ENCODE measurements around the gene TEX26.
A peak's percentile ranks its signal among the peaks of the same experiment; 100 is the strongest.

The TEX26 gene

GRCh38 chr13:31001647-31002046 lies 69.2 kb downstream of the TEX26 start:
- Histone ChIP-seq H3K9ac (ENCODE audit: insufficient read length, low read depth) (no peak overlapping the region), H3K27me3 (ENCODE audit: insufficient read depth, insufficient read length) (no peaks in the 10 kb centered on the region), H3K9me3 (ENCODE audit: insufficient read depth, low read length) (no peaks in the 10 kb centered on the region), H3K36me3 (ENCODE audit: insufficient read depth, insufficient read length, low read length) (no peaks in the 10 kb centered on the region), H3K4me3 (ENCODE audit: insufficient read length, low read depth) (no peak overlapping the region), H3K4me1 (ENCODE audit: insufficient read depth, insufficient read length) (no peaks in the 10 kb centered on the region)
- DNase-seq (ENCODE audit: low read depth, low spot score), result no peak
- TF ChIP-seq ZNF274 (IDR thresholded peaks at IDR 0.05; ENCODE audit: low read depth, low read length) (no peak), SUZ12 (IDR thresholded peaks at IDR 0.05; ENCODE audit: extremely low read depth, insufficient read depth, insufficient read length) (no peak)

GRCh38 chr13:31005066-31005465 lies 72.6 kb downstream of the TEX26 start:
- H3K36me3 ChIP-seq (ENCODE audit: insufficient read depth, insufficient read length, low read length), result no peaks in the 10 kb centered on the region
- no peak overlapping the region for H3K4me3 ChIP-seq (ENCODE audit: insufficient read length, low read depth)
- no peak for DNase-seq (ENCODE audit: low read depth, low spot score)
- H3K4me1 ChIP-seq (ENCODE audit: insufficient read depth, insufficient read length), result no peaks in the 10 kb centered on the region
- no peaks in the 10 kb centered on the region for H3K27me3 ChIP-seq (ENCODE audit: insufficient read depth, insufficient read length)
- no peak overlapping the region for H3K9ac ChIP-seq (ENCODE audit: insufficient read length, low read depth)
- TF ChIP-seq YY1 (IDR thresholded peaks at IDR 0.05; ENCODE audit: insufficient read depth, insufficient read length), result no peak
- no peak for TF ChIP-seq SUZ12 (IDR thresholded peaks at IDR 0.05; ENCODE audit: extremely low read depth, insufficient read depth, insufficient read length)
- TF ChIP-seq ZNF274 (IDR thresholded peaks at IDR 0.05; ENCODE audit: low read depth, low read length), result no peak
- H3K9me3 ChIP-seq (ENCODE audit: insufficient read depth, low read length), result no peaks in the 10 kb centered on the region

- H3K4me1 ChIP-seq (ENCODE audit: insufficient read depth, insufficient read length), result no peaks in the 10 kb centered on the region
- H3K27me3 ChIP-seq (ENCODE audit: insufficient read depth, insufficient read length), result no peaks in the 10 kb centered on the region
- no peaks in the 10 kb centered on the region for H3K36me3 ChIP-seq (ENCODE audit: insufficient read depth, insufficient read length, low read length)
- no peak overlapping the region for H3K4me3 ChIP-seq (ENCODE audit: insufficient read length, low read depth)
- DNase-seq (ENCODE audit: low read depth, low spot score), result no peak
- H3K9me3 ChIP-seq (ENCODE audit: insufficient read depth, low read length), result no peaks in the 10 kb centered on the region
- TF ChIP-seq SUZ12 (IDR thresholded peaks at IDR 0.05; ENCODE audit: extremely low read depth, insufficient read depth, insufficient read length), result no peak
- no peak for TF ChIP-seq ZNF274 (IDR thresholded peaks at IDR 0.05; ENCODE audit: low read depth, low read length)
- TF ChIP-seq YY1 (IDR thresholded peaks at IDR 0.05; ENCODE audit: insufficient read depth, insufficient read length), result no peak
- no peak overlapping the region for H3K9ac ChIP-seq (ENCODE audit: insufficient read length, low read depth)
Measured at GRCh38 chr13:31007417-31007816, 75.0 kb downstream of the TEX26 start.

- DNase-seq (ENCODE audit: low read depth, low spot score), result no peak
- H3K4me3 ChIP-seq (ENCODE audit: insufficient read length, low read depth), result no peak overlapping the region
- H3K36me3 ChIP-seq (ENCODE audit: insufficient read depth, insufficient read length, low read length), result no peaks in the 10 kb centered on the region
- no peaks in the 10 kb centered on the region for H3K4me1 ChIP-seq (ENCODE audit: insufficient read depth, insufficient read length)
- TF ChIP-seq YY1 (IDR thresholded peaks at IDR 0.05; ENCODE audit: insufficient read depth, insufficient read length) (no peak), SUZ12 (IDR thresholded peaks at IDR 0.05; ENCODE audit: extremely low read depth, insufficient read depth, insufficient read length) (no peak), ZNF274 (IDR thresholded peaks at IDR 0.05; ENCODE audit: low read depth, low read length) (no peak)
- H3K9me3 ChIP-seq (ENCODE audit: insufficient read depth, low read length), result no peaks in the 10 kb centered on the region
- H3K9ac ChIP-seq (ENCODE audit: insufficient read length, low read depth), result no peak overlapping the region
- no peaks in the 10 kb centered on the region for H3K27me3 ChIP-seq (ENCODE audit: insufficient read depth, insufficient read length)
Measured at GRCh38 chr13:31008400-31009115, 76.1 kb downstream of the TEX26 start.

GRCh38 chr13:31009166-31009565 lies 76.7 kb downstream of the TEX26 start:
- Histone ChIP-seq H3K9ac (ENCODE audit: insufficient read length, low read depth) (no peak overlapping the region), H3K36me3 (ENCODE audit: insufficient read depth, insufficient read length, low read length) (no peaks in the 10 kb centered on the region), H3K4me1 (ENCODE audit: insufficient read depth, insufficient read length) (no peaks in the 10 kb centered on the region), H3K9me3 (ENCODE audit: insufficient read depth, low read length) (no peaks in the 10 kb centered on the region), H3K4me3 (ENCODE audit: insufficient read length, low read depth) (no peak overlapping the region), H3K27me3 (ENCODE audit: insufficient read depth, insufficient read length) (no peaks in the 10 kb centered on the region)
- TF ChIP-seq YY1 (IDR thresholded peaks at IDR 0.05; ENCODE audit: insufficient read depth, insufficient read length), result no peak
- TF ChIP-seq ZNF274 (IDR thresholded peaks at IDR 0.05; ENCODE audit: low read depth, low read length), result no peak
- no peak for TF ChIP-seq SUZ12 (IDR thresholded peaks at IDR 0.05; ENCODE audit: extremely low read depth, insufficient read depth, insufficient read length)
- DNase-seq (ENCODE audit: low read depth, low spot score), result no peak

GRCh38 chr13:31010296-31010695 lies 77.8 kb downstream of the TEX26 start:
- no peak overlapping the region for H3K9ac ChIP-seq (ENCODE audit: insufficient read length, low read depth)
- TF ChIP-seq YY1 (IDR thresholded peaks at IDR 0.05; ENCODE audit: insufficient read depth, insufficient read length) (no peak), ZNF274 (IDR thresholded peaks at IDR 0.05; ENCODE audit: low read depth, low read length) (no peak), SUZ12 (IDR thresholded peaks at IDR 0.05; ENCODE audit: extremely low read depth, insufficient read depth, insufficient read length) (no peak)
- H3K4me3 ChIP-seq (ENCODE audit: insufficient read length, low read depth), result no peak overlapping the region
- H3K9me3 ChIP-seq (ENCODE audit: insufficient read depth, low read length), result no peaks in the 10 kb centered on the region
- DNase-seq (ENCODE audit: low read depth, low spot score), result no peak
- no peaks in the 10 kb centered on the region for H3K27me3 ChIP-seq (ENCODE audit: insufficient read depth, insufficient read length)
- H3K36me3 ChIP-seq (ENCODE audit: insufficient read depth, insufficient read length, low read length), result no peaks in the 10 kb centered on the region
- no peaks in the 10 kb centered on the region for H3K4me1 ChIP-seq (ENCODE audit: insufficient read depth, insufficient read length)

- H3K4me1 ChIP-seq (ENCODE audit: insufficient read depth, insufficient read length), result no peaks in the 10 kb centered on the region
- H3K9ac ChIP-seq (ENCODE audit: insufficient read length, low read depth), result no peak overlapping the region
- no peaks in the 10 kb centered on the region for H3K27me3 ChIP-seq (ENCODE audit: insufficient read depth, insufficient read length)
- TF ChIP-seq SUZ12 (IDR thresholded peaks at IDR 0.05; ENCODE audit: extremely low read depth, insufficient read depth, insufficient read length) (no peak), YY1 (IDR thresholded peaks at IDR 0.05; ENCODE audit: insufficient read depth, insufficient read length) (no peak), ZNF274 (IDR thresholded peaks at IDR 0.05; ENCODE audit: low read depth, low read length) (no peak)
- no peaks in the 10 kb centered on the region for H3K36me3 ChIP-seq (ENCODE audit: insufficient read depth, insufficient read length, low read length)
- no peaks in the 10 kb centered on the region for H3K9me3 ChIP-seq (ENCODE audit: insufficient read depth, low read length)
- peak; percentile 9 for DNase-seq (ENCODE audit: low read depth, low spot score)
- H3K4me3 ChIP-seq (ENCODE audit: insufficient read length, low read depth), result no peak overlapping the region
Measured at GRCh38 chr13:31011193-31011860, 78.9 kb downstream of the TEX26 start.

Measured in NT2/D1 (cell line).